Upper lobe of left lung (tissue), 4 donors: ENCODE measurements around the gene SCAMP1.

ENCODE experiments used
- POLR2A ChIP-seq, 4 donors: fragments of 450-650 bp; IDR thresholded peaks; one replicate each; pipeline ENCODE4 v1.5.1; 2016 to 2017; ENCODE audit warnings: antibody characterized with exemption in 4 of 4, mild to moderate bottlenecking in 2 of 4
- TF ChIP-seq, protein P1 (sequence below), 6 experiments: fragments of 450-650 bp in 4 of 6; fragments of 200-600 bp in 2 of 6; sonication (generic) in 2 of 6; IDR thresholded peaks; one replicate each; pipeline ENCODE4 v1.5.1; 2016 to 2019; ENCODE audit warnings: antibody characterized with exemption in 6 of 6

DNA sequence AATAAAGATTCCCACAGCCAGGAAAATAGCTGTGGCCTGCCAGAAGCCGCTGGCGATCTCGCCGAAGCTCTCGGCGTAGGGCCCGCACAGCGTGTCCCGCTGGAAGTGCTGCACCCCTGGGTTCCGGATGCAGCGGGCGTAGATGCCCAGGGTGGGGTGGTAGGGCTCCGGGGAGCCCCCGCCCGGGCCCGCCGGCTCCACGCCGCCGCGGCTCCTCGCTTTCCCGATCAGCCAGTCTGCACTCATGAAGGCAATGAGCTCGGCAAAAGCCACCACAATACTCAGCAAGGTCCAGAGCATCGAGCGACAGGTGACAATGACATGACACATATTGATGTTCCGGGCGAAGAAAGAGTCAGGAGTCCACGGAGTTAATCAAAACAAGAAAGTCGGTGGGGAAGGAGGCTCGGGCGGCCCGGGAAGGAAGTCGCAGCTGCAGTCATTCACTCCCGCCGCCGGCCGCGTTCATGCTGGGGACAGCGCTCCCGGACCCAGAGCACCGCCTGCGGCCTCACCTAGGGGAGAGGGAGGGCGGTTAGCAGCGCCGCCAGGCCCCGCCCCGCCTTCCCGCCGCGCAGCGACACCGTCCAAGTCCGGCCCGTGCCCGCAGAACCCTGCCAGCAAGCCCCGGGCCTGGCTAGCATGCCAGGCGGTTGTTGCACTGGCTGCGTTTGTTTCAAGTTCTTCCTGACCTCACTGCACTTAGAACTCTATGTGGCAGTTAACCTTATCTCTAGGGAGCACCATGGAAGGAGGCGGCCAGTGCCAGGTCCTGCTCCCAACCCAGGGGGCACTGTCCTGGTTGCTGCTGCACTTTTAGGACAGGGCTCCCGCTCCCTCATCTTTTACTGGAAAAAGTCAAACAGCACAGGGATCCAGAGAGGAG, 149.7 kb downstream of the SCAMP1 start:
- TF ChIP-seq, protein P1, sequence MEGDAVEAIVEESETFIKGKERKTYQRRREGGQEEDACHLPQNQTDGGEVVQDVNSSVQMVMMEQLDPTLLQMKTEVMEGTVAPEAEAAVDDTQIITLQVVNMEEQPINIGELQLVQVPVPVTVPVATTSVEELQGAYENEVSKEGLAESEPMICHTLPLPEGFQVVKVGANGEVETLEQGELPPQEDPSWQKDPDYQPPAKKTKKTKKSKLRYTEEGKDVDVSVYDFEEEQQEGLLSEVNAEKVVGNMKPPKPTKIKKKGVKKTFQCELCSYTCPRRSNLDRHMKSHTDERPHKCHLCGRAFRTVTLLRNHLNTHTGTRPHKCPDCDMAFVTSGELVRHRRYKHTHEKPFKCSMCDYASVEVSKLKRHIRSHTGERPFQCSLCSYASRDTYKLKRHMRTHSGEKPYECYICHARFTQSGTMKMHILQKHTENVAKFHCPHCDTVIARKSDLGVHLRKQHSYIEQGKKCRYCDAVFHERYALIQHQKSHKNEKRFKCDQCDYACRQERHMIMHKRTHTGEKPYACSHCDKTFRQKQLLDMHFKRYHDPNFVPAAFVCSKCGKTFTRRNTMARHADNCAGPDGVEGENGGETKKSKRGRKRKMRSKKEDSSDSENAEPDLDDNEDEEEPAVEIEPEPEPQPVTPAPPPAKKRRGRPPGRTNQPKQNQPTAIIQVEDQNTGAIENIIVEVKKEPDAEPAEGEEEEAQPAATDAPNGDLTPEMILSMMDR (IDR thresholded peaks at IDR 0.05), result peak in 4 of 6 experiments; percentile 6 to 34 (median 22)
- TF ChIP-seq POLR2A (IDR thresholded peaks at IDR 0.05), result peak in 2 of 4 donors; percentile 28 to 82
